GM21447 (cell line): ENCODE data around the gene MRM1.
A peak's percentile ranks its signal among the peaks of the same experiment; 100 is the strongest.
"Not testable (repeated sequence)": the region's sequence is repeated elsewhere in the genome, so short reads cannot be mapped to it uniquely, and the experiment has no call there.

Experiments used
- ATAC-seq: cut with Tn5 transposase; IDR thresholded peaks from one replicate; pipeline ENCODE4 v1.9.1; 2021; ENCODE audit not compliant: unreplicated experiment

Gene MRM1

GRCh38 chr17:36600465-36600864 is 918 bp upstream of the MRM1 start:
- no peak for ATAC-seq

GRCh38 chr17:36600936-36601302 is 464 bp upstream of the MRM1 start:
- no peak for ATAC-seq

GRCh38 chr17:36602030-36602748 is 806 bp downstream of the MRM1 start:
- peak; percentile 11 for ATAC-seq

- no peak for ATAC-seq
These were observed 1.6 kb downstream of the MRM1 start for GRCh38 chr17:36602924-36603384.

- not testable (repeated sequence) for ATAC-seq
These were observed 3.6 kb downstream of the MRM1 start for GRCh38 chr17:36605028-36605427.

- no peak for ATAC-seq
These were observed 6.9 kb downstream of the MRM1 start for GRCh38 chr17:36608280-36608679.

- no peak for ATAC-seq
These were observed 7.6 kb downstream of the MRM1 start for GRCh38 chr17:36608794-36609497.

- ATAC-seq = no peak
These were observed 8.1 kb downstream of the MRM1 start for GRCh38 chr17:36609498-36609862.

- ATAC-seq = no peak
These were observed 9.1 kb downstream of the MRM1 start for GRCh38 chr17:36610474-36610873.

- ATAC-seq = no peak
These were observed 10.1 kb downstream of the MRM1 start for GRCh38 chr17:36611345-36612072.

- ATAC-seq = no peak
These were observed 10.9 kb downstream of the MRM1 start for GRCh38 chr17:36612323-36612722.

- ATAC-seq = no peak
These were observed 11.8 kb downstream of the MRM1 start for GRCh38 chr17:36613155-36613554.

- no peak for ATAC-seq
These were observed 12.7 kb downstream of the MRM1 start for GRCh38 chr17:36614081-36614480.

GRCh38 chr17:36614933-36615332 is 13.6 kb downstream of the MRM1 start:
- ATAC-seq = no peak

GRCh38 chr17:36616061-36617029 is 15.0 kb downstream of the MRM1 start:
- no peak for ATAC-seq

- ATAC-seq = no peak
These were observed 16.4 kb downstream of the MRM1 start for GRCh38 chr17:36617773-36618172.

GRCh38 chr17:36623281-36623680 is 21.9 kb downstream of the MRM1 start:
- ATAC-seq = no peak

- ATAC-seq = no peak
These were observed 23.8 kb downstream of the MRM1 start for GRCh38 chr17:36625188-36625587.

GRCh38 chr17:36627101-36627500 is 25.7 kb downstream of the MRM1 start:
- ATAC-seq = no peak

GRCh38 chr17:36628576-36628975 is 27.2 kb downstream of the MRM1 start:
- ATAC-seq = no peak
